ENCODE results near the gene DIP2B.

DIP2B gene

DNA sequence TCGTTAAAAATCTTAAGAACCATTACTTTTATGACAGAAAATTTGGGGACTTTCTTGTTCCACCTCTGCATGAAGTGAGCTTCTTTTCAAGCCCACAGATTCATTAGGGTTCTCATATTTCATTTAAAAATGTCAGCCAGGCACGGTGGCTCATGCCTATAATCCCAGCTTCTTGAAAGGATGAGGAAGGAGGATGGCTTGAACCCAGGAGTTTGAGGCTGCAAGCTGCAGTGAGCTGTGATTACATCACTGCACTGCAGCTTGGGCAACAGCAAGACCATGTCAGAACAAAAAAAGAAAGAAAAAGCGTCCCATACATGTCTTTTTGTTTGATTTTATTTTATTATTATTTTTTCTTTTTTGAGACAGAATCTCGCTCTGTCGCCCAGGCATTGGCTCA is 215.7 kb downstream of the DIP2B start:
- Histone ChIP-seq H3K4me3 (IDR thresholded peaks at IDR 0.05; ENCODE audit: insufficient read depth, low read depth, low read length) (no peak overlapping the region), H3K4me1 (ENCODE audit: low read depth, poor library complexity, severe bottlenecking) (peaks cover 3% of the 10 kb centered on the region), H3K9ac (no peak overlapping the region), H4K20me1 (ENCODE audit: insufficient read depth) (no peaks in the 10 kb centered on the region), H3K36me3 (ENCODE audit: insufficient read depth) (no peaks in the 10 kb centered on the region), H3K79me2 (ENCODE audit: insufficient read depth, low read depth) (no peaks in the 10 kb centered on the region), H3K27ac (no peak overlapping the region), H3K4me2 (no peak overlapping the region), H3K27me3 (ENCODE audit: insufficient read depth, low read depth) (no peaks in the 10 kb centered on the region), H2AFZ (ENCODE audit: low read depth) (no peak overlapping the region)
- TF ChIP-seq CTCF (conservative IDR thresholded peaks at IDR 0.05; ENCODE audit: low read depth, low read length): no peak

DNA sequence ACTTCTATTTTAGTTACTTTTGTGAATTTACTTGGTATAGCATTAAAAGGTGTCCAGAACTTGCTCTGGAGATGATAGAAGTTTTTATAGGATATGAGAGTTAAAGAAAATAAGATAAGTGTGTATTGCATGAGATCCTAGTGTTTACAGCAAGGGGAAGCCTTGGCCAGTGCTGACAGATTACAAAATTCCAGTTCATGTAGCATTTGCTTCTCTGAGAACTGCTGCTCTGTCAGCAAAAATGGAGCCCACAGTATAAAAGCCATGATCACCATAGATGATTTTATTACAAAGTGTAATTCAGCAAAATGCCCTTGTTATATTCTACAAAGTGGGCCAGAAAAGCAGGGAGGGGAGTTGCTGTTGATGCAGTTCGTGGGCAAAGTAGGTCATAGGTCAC is 219.1 kb downstream of the DIP2B start:
- Histone ChIP-seq H3K9ac (no peak overlapping the region), H3K27me3 (ENCODE audit: insufficient read depth, low read depth) (no peaks in the 10 kb centered on the region), H3K79me2 (ENCODE audit: insufficient read depth, low read depth) (no peaks in the 10 kb centered on the region), H3K4me1 (ENCODE audit: low read depth, poor library complexity, severe bottlenecking) (peaks cover 3% of the 10 kb centered on the region), H2AFZ (ENCODE audit: low read depth) (no peak overlapping the region), H3K4me3 (IDR thresholded peaks at IDR 0.05; ENCODE audit: insufficient read depth, low read depth, low read length) (no peak overlapping the region), H4K20me1 (ENCODE audit: insufficient read depth) (no peaks in the 10 kb centered on the region), H3K36me3 (ENCODE audit: insufficient read depth) (no peaks in the 10 kb centered on the region), H3K27ac (no peak overlapping the region), H3K4me2 (no peak overlapping the region)
- TF ChIP-seq CTCF (conservative IDR thresholded peaks at IDR 0.05; ENCODE audit: low read depth, low read length): no peak

DNA sequence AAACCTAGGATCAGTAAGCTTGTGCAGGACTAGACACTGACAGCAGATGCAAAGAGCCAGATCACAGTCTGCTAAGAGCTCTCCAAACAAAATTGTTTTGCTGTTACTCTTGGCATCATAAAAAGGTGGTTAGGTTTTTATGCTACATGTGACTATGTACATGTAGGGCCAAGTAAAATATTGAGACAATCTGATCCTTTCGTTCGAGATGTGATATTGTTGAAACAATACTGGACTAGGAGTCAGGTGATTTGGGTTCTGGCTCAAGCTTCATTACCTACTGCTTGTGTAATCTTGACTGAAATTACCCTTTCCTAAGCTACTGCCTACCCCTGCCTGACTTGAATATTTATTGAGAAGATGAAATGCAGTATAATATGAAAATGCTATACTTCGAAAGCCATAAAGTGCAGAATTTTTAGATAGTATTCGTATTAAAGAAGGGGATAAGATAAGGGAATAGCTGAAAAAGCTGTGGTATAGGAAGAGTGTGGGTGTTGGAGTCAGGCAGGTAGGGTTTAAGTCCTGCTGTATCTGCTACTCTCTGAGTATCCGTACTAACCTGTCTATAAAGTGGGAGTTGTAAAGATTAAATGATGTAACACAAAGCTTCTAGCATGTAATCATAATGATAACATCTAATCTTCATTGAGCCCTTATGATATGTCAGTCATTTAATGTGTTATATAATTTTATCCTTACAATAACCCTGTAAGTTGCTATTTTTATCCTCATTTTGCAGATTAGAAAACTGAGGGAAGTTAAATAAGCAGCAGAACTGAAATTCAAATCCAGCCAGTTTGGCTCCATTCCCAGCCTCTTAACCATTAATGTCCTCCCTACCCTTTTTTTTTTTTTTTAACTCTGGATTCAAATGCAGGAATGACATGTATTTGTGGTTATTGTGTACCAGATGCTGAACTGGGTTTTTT is 220.5 kb downstream of the DIP2B start:
- no peaks in the 10 kb centered on the region for H3K79me2 ChIP-seq (ENCODE audit: insufficient read depth, low read depth)
- peaks cover 3% of the 10 kb centered on the region for H3K4me1 ChIP-seq (ENCODE audit: low read depth, poor library complexity, severe bottlenecking)
- no peaks in the 10 kb centered on the region for H3K36me3 ChIP-seq (ENCODE audit: insufficient read depth)
- H2AFZ ChIP-seq (ENCODE audit: low read depth): no peak overlapping the region
- H3K27ac ChIP-seq: no peak overlapping the region
- no peak overlapping the region for H3K4me3 ChIP-seq (IDR thresholded peaks at IDR 0.05; ENCODE audit: insufficient read depth, low read depth, low read length)
- no peak overlapping the region for H3K4me2 ChIP-seq
- no peaks in the 10 kb centered on the region for H4K20me1 ChIP-seq (ENCODE audit: insufficient read depth)
- H3K27me3 ChIP-seq (ENCODE audit: insufficient read depth, low read depth): no peaks in the 10 kb centered on the region
- no peak for TF ChIP-seq CTCF (conservative IDR thresholded peaks at IDR 0.05; ENCODE audit: low read depth, low read length)
- H3K9ac ChIP-seq: no peak overlapping the region

DNA sequence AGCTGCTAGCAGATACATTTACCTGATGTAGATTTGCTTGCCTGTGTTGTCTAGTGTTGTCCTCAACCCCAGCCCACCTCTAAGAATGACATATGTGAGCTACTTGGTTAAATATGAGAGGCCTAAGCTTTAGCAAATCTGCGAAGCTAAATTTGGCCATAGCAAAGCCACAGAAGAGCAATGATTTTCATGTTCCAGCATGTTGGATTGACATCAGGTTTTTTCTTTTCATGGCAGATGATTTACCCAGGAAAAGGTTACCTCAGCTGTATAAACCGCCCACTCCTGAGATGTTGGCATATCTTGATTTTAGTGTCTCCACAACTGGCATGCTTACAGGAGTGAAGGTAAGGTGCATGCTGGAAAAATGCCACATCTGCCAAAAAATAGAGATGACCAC is 222.7 kb downstream of the DIP2B start:
- Histone ChIP-seq H3K4me3 (IDR thresholded peaks at IDR 0.05; ENCODE audit: insufficient read depth, low read depth, low read length) (no peak overlapping the region), H2AFZ (ENCODE audit: low read depth) (no peak overlapping the region), H3K4me1 (ENCODE audit: low read depth, poor library complexity, severe bottlenecking) (peaks cover 3% of the 10 kb centered on the region), H3K27ac (no peak overlapping the region), H3K79me2 (ENCODE audit: insufficient read depth, low read depth) (no peaks in the 10 kb centered on the region), H3K9ac (no peak overlapping the region), H3K4me2 (no peak overlapping the region), H3K36me3 (ENCODE audit: insufficient read depth) (no peaks in the 10 kb centered on the region), H4K20me1 (ENCODE audit: insufficient read depth) (no peaks in the 10 kb centered on the region), H3K27me3 (ENCODE audit: insufficient read depth, low read depth) (no peaks in the 10 kb centered on the region)
- TF ChIP-seq CTCF (conservative IDR thresholded peaks at IDR 0.05; ENCODE audit: low read depth, low read length): no peak

Data from KMS-11 (cell line).